H9 (cell line): ENCODE data around the gene FGD5. TPM values are rescaled to one million over a fixed set of nuclear protein-coding genes. Genes with fewer than 3 reads are reported as not detected.

Source experiments
- DNase-seq: peaks from one replicate; pipeline ENCODE4 v3.0.0-alpha.2; 2017
- H2AFZ ChIP-seq: one replicate; pipeline ENCODE4 v1.6.1; 2013; ENCODE audit warnings: mild to moderate bottlenecking, low read length, control low read depth, moderate library complexity
- H2AK5ac ChIP-seq: 2 replicates; pipeline ENCODE4 v1.6.1; 2013; ENCODE audit warnings: low read length, control low read depth, mixed read lengths; ENCODE audit not compliant: insufficient read length
- H2BK120ac ChIP-seq: one replicate; pipeline ENCODE4 v1.6.1; 2013; ENCODE audit warnings: low read depth, mild to moderate bottlenecking, low read length, control low read depth, inconsistent platforms; ENCODE audit not compliant: poor library complexity, severe bottlenecking
- H2BK12ac ChIP-seq: 2 replicates; pipeline ENCODE4 v1.6.1; 2013; ENCODE audit warnings: low read length, control low read depth, mixed read lengths, low read depth; ENCODE audit not compliant: insufficient read length
- H2BK15ac ChIP-seq: 2 replicates; pipeline ENCODE4 v1.6.1; 2013; ENCODE audit warnings: low read depth, low read length, control low read depth
- H2BK20ac ChIP-seq: one replicate; pipeline ENCODE4 v1.6.1; 2013; ENCODE audit warnings: low read depth, mild to moderate bottlenecking, low read length, control low read depth, inconsistent platforms; ENCODE audit not compliant: poor library complexity, severe bottlenecking
- H2BK5ac ChIP-seq: 2 replicates; pipeline ENCODE4 v1.6.1; 2013; ENCODE audit warnings: low read length, control low read depth, mixed read lengths; ENCODE audit not compliant: insufficient read length
- H3K14ac ChIP-seq: 2 replicates; pipeline ENCODE4 v1.6.1; 2013; ENCODE audit warnings: low read length, control low read depth; ENCODE audit not compliant: insufficient read depth
- H3K18ac ChIP-seq: 2 replicates; pipeline ENCODE4 v1.6.1; 2013; ENCODE audit warnings: low read depth, mild to moderate bottlenecking, mixed read lengths, low read length, control low read depth; ENCODE audit not compliant: insufficient read length
- H3K23ac ChIP-seq: 2 replicates; pipeline ENCODE4 v1.6.1; 2013; ENCODE audit warnings: low read length, control low read depth, mixed read lengths, low read depth; ENCODE audit not compliant: insufficient read length
- H3K23me2 ChIP-seq: 2 replicates; pipeline ENCODE4 v1.6.1; 2013; ENCODE audit warnings: low read depth, mild to moderate bottlenecking, mixed read lengths, low read length, control low read depth; ENCODE audit not compliant: insufficient read length, poor library complexity, severe bottlenecking
- H3K27ac ChIP-seq: 2 replicates; pipeline ENCODE4 v1.5.1; 2013; ENCODE audit warnings: low read length, control low read depth, mixed read lengths, low read depth; ENCODE audit not compliant: insufficient read length
- H3K27me3 ChIP-seq: 2 replicates; pipeline ENCODE4 v1.6.1; 2013; ENCODE audit warnings: low read length, control low read depth, inconsistent platforms; ENCODE audit not compliant: insufficient read depth
- H3K4ac ChIP-seq: 2 replicates; pipeline ENCODE4 v1.6.1; 2013; ENCODE audit warnings: low read depth, mild to moderate bottlenecking, control low read depth, inconsistent platforms, low read length, moderate library complexity
- H3K4me1 ChIP-seq: 2 replicates; pipeline ENCODE4 v1.6.1; 2013; ENCODE audit warnings: low read length, control low read depth, inconsistent platforms; ENCODE audit not compliant: insufficient read depth
- H3K4me2 ChIP-seq: 2 replicates; pipeline ENCODE4 v1.6.1; 2013; ENCODE audit warnings: low read length, control low read depth, mixed read lengths; ENCODE audit not compliant: insufficient read length, insufficient read depth
- H3K56ac ChIP-seq: 2 replicates; pipeline ENCODE4 v1.6.1; 2013; ENCODE audit warnings: low read depth, mild to moderate bottlenecking, mixed read lengths, low read length, control low read depth; ENCODE audit not compliant: insufficient read length
- H3K79me1 ChIP-seq: 2 replicates; pipeline ENCODE4 v1.6.1; 2013; ENCODE audit warnings: low read depth, mild to moderate bottlenecking, moderate library complexity, low read length, control low read depth, inconsistent platforms; ENCODE audit not compliant: insufficient read depth, poor library complexity, severe bottlenecking
- H3K79me2 ChIP-seq: 2 replicates; pipeline ENCODE4 v1.6.1; 2013; ENCODE audit warnings: low read length, control low read depth, inconsistent platforms; ENCODE audit not compliant: insufficient read depth
- H3K9ac ChIP-seq: 2 replicates; pipeline ENCODE4 v1.6.1; 2013; ENCODE audit warnings: low read length, control low read depth, mixed read lengths; ENCODE audit not compliant: insufficient read length; ENCODE audit errors: extremely low read depth
- H3K9me3 ChIP-seq: one replicate; pipeline ENCODE4 v1.6.1; 2013; ENCODE audit warnings: low read depth, low read length, inconsistent platforms; ENCODE audit not compliant: control insufficient read depth
- H3T11ph ChIP-seq: one replicate; pipeline ENCODE4 v1.6.1; 2013; ENCODE audit warnings: mild to moderate bottlenecking, low read length, control low read depth, inconsistent platforms
- H4K20me1 ChIP-seq: one replicate; pipeline ENCODE4 v1.6.1; 2013; ENCODE audit not compliant: control insufficient read depth, insufficient read length, insufficient read depth
- H4K5ac ChIP-seq: 2 replicates; pipeline ENCODE4 v1.6.1; 2013; ENCODE audit warnings: low read depth, mild to moderate bottlenecking, mixed read lengths, low read length, control low read depth; ENCODE audit not compliant: insufficient read length
- H4K8ac ChIP-seq: replicated peaks from 2 replicates; pipeline ENCODE4 v1.6.1; 2013; ENCODE audit warnings: low read length, control low read depth, mixed read lengths, low read depth; ENCODE audit not compliant: insufficient read length
- H4K91ac ChIP-seq: 2 replicates; pipeline ENCODE4 v1.6.1; 2013; ENCODE audit warnings: low read depth, mild to moderate bottlenecking, moderate library complexity, mixed read lengths, low read length, control low read depth; ENCODE audit not compliant: insufficient read length
- H3K27ac Mint-ChIP-seq, 3 experiments: 2 replicates in 2 of 3; 3 replicates in 1 of 3; pipeline ENCODE4 v1.8.0; 2020 to 2021; ENCODE audit warnings: mixed read lengths in 3 of 3, mild to moderate bottlenecking in 1 of 3, moderate library complexity in 1 of 3
- H3K27me3 Mint-ChIP-seq: 2 replicates; pipeline ENCODE4 v1.8.0; 2021; ENCODE audit warnings: low read depth, mild to moderate bottlenecking, moderate library complexity, mixed read lengths
- H3K36me3 Mint-ChIP-seq, 3 experiments: 2 replicates in 2 of 3; 3 replicates in 1 of 3; pipeline ENCODE4 v1.8.0; 2020 to 2021; ENCODE audit warnings: low read depth in 3 of 3, mixed read lengths in 3 of 3; ENCODE audit not compliant: insufficient read depth in 1 of 3
- H3K4me1 Mint-ChIP-seq, 2 experiments: 2 replicates each; pipeline ENCODE4 v1.8.0; 2020; ENCODE audit warnings: mixed read lengths in 2 of 2
- H3K4me3 Mint-ChIP-seq, 2 experiments: 2 replicates in 1 of 2; 3 replicates in 1 of 2; pipeline ENCODE4 v1.8.0; 2020 to 2021; ENCODE audit warnings: mild to moderate bottlenecking in 2 of 2, mixed read lengths in 2 of 2, moderate library complexity in 1 of 2
- H3K9me3 Mint-ChIP-seq, 2 experiments: 2 replicates in 1 of 2; 3 replicates in 1 of 2; pipeline ENCODE4 v1.8.0; 2020; ENCODE audit warnings: mild to moderate bottlenecking in 2 of 2, mixed read lengths in 2 of 2, moderate library complexity in 1 of 2
- CTCF ChIP-seq: fragments of 200-600 bp; sonication (generic); conservative IDR thresholded peaks from 3 replicates; pipeline ENCODE4 v1.8.0; 2021; ENCODE audit warnings: antibody characterized with exemption, mild to moderate bottlenecking
- WGBS: extraction: QIAGEN DNeasy Blood & Tissue Kit; methylation state at CpG from one replicate; pipeline ENCODE4 v1.1.7; 2013; ENCODE audit warnings: missing lambda C conversion rate, low lambda C conversion rate, mixed read lengths; ENCODE audit not compliant: insufficient read length; ENCODE audit errors: extremely low coverage; 5-methylcytosine and 5-hydroxymethylcytosine counted together
- total RNA-seq: library from RNA; stranded (reverse); gene quantifications from 2 replicates; pipeline ENCODE4 v1.2.1, GENCODE V29; 2021

FGD5 gene
- total RNA-seq, 1 experiment from 2014 or later, result 7.8 TPM

- no peak overlapping the region for H2BK15ac ChIP-seq
- H3K9ac ChIP-seq, result no peak overlapping the region
- H3T11ph ChIP-seq, result no peak overlapping the region
- no peak overlapping the region for H2BK12ac ChIP-seq
- H4K20me1 ChIP-seq, result no peaks in the 10 kb centered on the region
- H3K4me1 ChIP-seq, result peaks cover 10% of the 10 kb centered on the region; the same call in 1 of the 2 replicates
- no peaks in the 10 kb centered on the region for H3K79me2 ChIP-seq
- no peak overlapping the region for H4K8ac ChIP-seq
- no peaks in the 10 kb centered on the region for H3K9me3 ChIP-seq
- H3K4me2 ChIP-seq, result no peak overlapping the region
- peaks cover 2% of the 10 kb centered on the region for H3K27me3 Mint-ChIP-seq
- no peak overlapping the region for H3K14ac ChIP-seq
- H3K9me3 Mint-ChIP-seq, result no peaks in the 10 kb centered on the region
- no peak overlapping the region for H3K23ac ChIP-seq
- no peak overlapping the region for H3K18ac ChIP-seq
- H3K56ac ChIP-seq, result no peak overlapping the region
- peak overlapping the region in 2 of 3 experiments; percentile 15 to 23; a peak in 3 of 7 replicates for H3K27ac Mint-ChIP-seq
- H3K4ac ChIP-seq, result no peak overlapping the region
- no CpG with 5 or more reads among the region's 8 CpGs for whole genome bisulfite sequencing
- no peak for TF ChIP-seq CTCF
- peaks cover 30 to 43% of the 10 kb centered on the region in 2 experiments for H3K4me1 Mint-ChIP-seq
- no peaks in the 10 kb centered on the region for H3K27me3 ChIP-seq
- H3K23me2 ChIP-seq, result no peaks in the 10 kb centered on the region
- H2BK120ac ChIP-seq, result no peak overlapping the region
- DNase-seq, result no peak
- no peaks in the 10 kb centered on the region for H3K36me3 Mint-ChIP-seq
- H2BK20ac ChIP-seq, result no peak overlapping the region
- no peak overlapping the region for H3K27ac ChIP-seq
- no peak overlapping the region for H2AK5ac ChIP-seq
- no peak overlapping the region for H2AFZ ChIP-seq
- no peaks in the 10 kb centered on the region for H3K79me1 ChIP-seq
- H3K4me3 Mint-ChIP-seq, result no peak overlapping the region
- no peak overlapping the region for H4K5ac ChIP-seq
- H2BK5ac ChIP-seq, result no peak overlapping the region
- H4K91ac ChIP-seq, result no peak overlapping the region
These were observed 42.9 kb downstream of the FGD5 start for GRCh38 chr3:14861446-14862302.
